Measurements from ENCODE around the gene PCDHA10.
"Not testable (repeated sequence)": the region's sequence is repeated elsewhere in the genome, so short reads cannot be mapped to it uniquely, and the experiment has no call there.

GRCh38 chr5:140876541-140877261 lies 21.0 kb downstream of the PCDHA10 start:
- TF ChIP-seq, protein P1, sequence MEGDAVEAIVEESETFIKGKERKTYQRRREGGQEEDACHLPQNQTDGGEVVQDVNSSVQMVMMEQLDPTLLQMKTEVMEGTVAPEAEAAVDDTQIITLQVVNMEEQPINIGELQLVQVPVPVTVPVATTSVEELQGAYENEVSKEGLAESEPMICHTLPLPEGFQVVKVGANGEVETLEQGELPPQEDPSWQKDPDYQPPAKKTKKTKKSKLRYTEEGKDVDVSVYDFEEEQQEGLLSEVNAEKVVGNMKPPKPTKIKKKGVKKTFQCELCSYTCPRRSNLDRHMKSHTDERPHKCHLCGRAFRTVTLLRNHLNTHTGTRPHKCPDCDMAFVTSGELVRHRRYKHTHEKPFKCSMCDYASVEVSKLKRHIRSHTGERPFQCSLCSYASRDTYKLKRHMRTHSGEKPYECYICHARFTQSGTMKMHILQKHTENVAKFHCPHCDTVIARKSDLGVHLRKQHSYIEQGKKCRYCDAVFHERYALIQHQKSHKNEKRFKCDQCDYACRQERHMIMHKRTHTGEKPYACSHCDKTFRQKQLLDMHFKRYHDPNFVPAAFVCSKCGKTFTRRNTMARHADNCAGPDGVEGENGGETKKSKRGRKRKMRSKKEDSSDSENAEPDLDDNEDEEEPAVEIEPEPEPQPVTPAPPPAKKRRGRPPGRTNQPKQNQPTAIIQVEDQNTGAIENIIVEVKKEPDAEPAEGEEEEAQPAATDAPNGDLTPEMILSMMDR (IDR thresholded peaks at IDR 0.05): not testable (repeated sequence)
- not testable (repeated sequence) for TF ChIP-seq POLR2A (IDR thresholded peaks at IDR 0.05)
